Hematopoietic multipotent progenitor cell treated with erythropoietin and hydrocortisone succinate and interleukin-3 and kit ligand, for 8 days (in vitro differentiated cells): ENCODE measurements around the gene VASP.

Experiments
- DNase-seq: peaks from one replicate; pipeline ENCODE4 v3.0.0-alpha.2; 2015

The VASP gene

DNA sequence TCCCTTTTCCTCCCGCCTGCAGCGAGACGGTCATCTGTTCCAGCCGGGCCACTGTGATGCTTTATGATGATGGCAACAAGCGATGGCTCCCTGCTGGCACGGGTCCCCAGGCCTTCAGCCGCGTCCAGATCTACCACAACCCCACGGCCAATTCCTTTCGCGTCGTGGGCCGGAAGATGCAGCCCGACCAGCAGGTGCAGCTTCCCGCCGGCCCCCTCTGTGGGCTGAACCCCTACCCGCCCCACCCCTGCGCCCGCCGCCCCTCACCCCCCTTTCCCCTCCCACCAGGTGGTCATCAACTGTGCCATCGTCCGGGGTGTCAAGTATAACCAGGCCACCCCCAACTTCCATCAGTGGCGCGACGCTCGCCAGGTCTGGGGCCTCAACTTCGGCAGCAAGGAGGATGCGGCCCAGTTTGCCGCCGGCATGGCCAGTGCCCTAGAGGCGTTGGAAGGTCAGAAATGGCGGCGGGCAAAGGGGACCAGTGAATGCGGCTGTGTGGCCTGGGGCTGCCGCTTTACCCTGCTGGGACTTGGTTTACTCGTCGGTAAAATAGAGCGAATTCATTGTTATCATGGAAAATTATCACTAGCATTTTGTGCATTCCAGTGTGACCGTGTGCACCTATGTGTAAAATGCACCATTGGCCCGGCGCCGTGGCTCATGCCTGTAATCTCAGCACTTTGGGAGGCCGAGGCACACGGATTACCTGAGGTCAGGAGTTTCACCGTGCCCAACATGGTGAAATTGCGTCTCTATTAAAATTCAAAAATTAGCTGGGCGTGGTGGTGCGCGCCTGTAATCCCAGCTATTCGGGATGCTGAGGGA, 10.6 kb downstream of the VASP start:
- DNase-seq: no peak

DNA sequence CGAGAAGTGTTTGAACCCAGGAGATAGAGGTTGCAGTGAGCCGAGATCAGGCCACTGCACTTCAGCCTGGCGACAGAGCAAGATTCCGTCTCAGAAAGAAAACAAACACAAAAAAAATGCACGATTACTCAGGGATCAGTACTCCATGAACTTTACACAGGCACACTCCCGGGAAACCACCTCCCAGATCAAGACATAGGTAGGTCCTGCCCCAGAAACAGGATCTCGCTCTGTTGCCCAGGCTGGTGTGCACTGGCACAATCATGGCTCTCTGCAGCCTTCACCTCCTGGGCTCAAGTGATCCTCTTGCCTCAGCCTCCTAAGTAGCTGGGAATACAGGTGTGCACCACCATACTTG, 11.2 kb downstream of the VASP start:
- DNase-seq: no peak

DNA sequence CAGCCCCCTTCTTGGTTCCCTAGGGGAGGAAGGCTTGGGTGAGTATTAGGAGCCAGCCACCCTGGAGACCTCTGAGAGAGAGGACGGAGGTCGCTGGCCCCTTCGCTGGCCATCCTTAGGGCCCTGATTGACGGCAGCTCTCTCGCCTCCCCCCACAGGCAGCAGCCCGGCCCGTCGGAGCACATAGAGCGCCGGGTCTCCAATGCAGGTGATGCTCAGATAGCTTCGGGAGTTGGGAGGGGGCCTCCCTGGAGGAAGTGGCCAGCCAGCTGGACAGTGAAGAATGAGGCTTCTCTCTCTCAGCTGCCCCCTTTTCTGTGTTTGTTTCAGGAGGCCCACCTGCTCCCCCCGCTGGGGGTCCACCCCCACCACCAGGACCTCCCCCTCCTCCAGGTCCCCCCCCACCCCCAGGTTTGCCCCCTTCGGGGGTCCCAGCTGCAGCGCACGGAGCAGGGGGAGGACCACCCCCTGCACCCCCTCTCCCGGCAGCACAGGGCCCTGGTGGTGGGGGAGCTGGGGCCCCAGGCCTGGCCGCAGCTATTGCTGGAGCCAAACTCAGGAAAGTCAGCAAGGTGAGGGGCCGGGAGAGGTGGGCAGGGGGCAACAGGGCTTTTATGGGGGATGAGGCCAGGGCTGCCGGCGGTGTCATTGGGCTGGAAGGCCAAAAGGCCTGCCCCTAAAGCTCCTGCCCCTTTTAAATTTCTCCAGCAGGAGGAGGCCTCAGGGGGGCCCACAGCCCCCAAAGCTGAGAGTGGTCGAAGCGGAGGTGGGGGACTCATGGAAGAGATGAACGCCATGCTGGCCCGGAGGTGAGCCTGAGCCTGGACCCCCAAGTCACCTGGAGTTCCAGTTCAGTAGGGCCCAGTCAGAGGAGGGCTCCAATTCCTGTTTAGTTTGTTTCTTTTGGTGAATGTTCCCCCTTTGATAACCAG, 15.0 kb downstream of the VASP start:
- no peak for DNase-seq

DNA sequence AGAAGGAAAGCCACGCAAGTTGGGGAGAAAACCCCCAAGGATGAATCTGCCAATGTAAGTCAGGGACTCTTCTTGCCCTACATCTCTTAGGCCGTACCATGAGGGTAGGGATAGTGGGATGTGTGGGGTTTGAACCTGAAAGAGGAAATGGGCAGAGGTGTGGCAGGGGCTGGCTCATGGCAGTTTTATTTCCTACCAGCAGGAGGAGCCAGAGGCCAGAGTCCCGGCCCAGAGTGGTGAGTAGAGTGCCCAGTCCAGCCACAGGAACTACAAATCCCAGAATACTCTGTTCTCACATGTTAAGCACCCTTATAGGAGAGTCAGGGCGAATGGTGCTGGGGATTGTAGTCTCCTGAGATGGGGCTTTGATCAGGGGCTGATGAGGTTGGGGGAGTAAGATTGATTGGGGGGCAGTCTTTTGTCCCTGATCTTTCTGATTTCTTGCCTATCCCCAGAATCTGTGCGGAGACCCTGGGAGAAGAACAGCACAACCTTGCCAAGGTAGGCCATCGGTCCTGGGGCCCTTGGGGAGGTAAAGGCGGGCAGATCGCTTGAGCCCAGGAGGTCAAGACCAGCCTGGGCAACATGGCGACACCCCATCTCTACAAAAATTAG, 16.5 kb downstream of the VASP start:
- peak; percentile 92 for DNase-seq

GRCh38 chr19:45524575-45525129, 17.4 kb downstream of the VASP start:
- no peak for DNase-seq

- DNase-seq: peak; percentile 43
These were observed 18.9 kb downstream of the VASP start for GRCh38 chr19:45526143-45526542.

- DNase-seq: no peak
These were observed 19.7 kb downstream of the VASP start for GRCh38 chr19:45526971-45527370.

DNA sequence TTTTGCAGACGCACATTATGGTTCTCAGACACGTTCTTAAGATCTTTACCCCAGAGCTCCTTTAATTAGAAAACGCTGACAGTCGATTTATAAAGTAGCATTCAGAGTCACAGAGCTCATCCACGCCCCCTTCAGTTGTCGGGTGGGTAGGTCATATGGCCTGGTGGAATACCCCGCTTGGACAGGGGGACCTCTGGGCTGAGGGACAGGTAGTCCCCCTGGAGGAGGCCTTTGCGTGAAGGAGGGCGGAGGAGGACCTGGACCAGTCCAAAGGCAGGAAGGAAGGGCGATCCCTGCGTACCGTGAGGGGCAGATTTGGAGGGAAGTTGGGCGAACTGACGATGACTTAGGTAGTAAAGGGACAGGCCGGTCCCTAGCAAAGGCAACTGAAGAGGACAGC, 20.5 kb downstream of the VASP start:
- DNase-seq: no peak

GRCh38 chr19:45528149-45528743, 21.0 kb downstream of the VASP start:
- no peak for DNase-seq

- peak; percentile 44 for DNase-seq
These were observed 21.6 kb downstream of the VASP start for GRCh38 chr19:45528744-45529419.

DNA sequence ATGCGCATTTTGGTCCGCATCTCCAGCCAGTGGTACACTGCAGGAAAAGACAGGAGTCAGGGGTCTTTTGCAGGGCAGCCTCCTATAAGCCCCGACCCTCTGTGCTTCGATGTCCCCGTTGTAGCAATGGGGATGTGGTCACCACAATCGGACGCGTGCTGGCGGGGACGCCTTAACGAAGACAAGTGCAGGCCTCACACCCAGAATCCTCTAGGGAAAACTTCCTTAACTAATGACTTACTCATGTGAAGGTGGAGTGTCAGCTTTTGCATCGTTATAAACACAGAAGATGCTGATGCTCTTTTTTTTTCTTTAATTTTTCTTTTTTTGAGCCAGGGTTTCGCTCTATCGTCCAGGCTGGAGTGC, 22.1 kb downstream of the VASP start:
- no peak for DNase-seq

DNA sequence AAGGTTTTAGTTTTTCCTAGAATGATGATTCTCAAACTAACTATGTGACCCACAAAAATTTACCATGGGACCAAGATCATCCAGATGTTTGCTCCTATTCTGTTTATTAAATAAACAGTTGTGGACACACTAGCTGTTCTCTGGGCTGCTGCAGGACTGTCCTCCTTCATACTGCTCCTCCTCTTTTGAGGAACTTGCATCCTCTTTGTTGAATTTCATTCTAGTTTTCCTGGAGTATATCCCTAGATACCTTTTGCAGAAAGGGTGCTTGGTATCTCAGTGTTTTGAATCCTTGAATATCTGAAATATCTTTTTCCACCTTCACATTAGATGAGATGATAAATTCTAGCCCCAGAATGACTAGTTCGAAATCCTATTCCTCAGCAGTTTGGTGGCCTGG, 24.1 kb downstream of the VASP start:
- DNase-seq: no peak

DNA sequence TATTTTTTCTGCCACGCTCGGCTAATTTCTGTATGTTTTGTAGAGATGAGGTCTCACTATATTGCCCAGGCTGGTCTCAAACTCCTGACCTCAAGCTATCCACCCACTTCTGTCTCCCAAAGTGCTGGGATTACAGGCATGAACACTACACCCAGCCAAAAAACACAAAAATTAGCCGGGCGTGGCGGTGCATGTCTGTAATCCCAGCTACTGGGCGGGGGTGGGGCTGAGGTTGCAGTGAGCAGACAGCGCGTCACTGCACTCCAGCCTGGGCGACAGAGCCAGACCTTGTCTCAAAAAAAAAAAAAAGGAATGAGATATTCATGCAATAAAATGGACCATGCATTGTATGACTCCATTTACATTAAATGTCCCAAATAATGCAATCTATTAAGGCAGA, 32.2 kb downstream of the VASP start:
- no peak for DNase-seq

DNA sequence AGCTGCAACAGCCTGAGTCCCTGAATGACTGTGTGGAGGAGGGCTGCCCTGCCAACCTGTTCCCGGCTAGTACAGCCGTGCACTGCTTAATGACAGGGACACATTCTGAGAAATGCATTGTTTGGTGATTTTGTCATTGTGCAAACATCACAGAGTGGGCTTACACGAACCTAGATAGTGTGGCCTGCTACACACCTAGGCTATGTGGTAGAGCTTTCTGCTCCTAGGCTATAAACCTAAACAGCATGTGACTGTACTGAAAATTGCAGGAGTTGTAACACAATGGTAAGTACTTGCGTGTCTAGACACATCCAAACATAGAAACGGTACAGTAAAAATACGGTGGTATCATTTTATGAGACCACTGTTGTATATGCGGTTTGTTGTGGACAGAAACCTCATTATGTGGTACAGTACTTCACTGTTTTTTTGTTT, 35.0 kb downstream of the VASP start:
- no peak for DNase-seq

GRCh38 chr19:45547211-45547770, 40.0 kb downstream of the VASP start:
- DNase-seq: no peak

- DNase-seq: no peak
These were observed 40.8 kb downstream of the VASP start for GRCh38 chr19:45547965-45548609.

GRCh38 chr19:45553464-45553863, 46.2 kb downstream of the VASP start:
- no peak for DNase-seq

DNA sequence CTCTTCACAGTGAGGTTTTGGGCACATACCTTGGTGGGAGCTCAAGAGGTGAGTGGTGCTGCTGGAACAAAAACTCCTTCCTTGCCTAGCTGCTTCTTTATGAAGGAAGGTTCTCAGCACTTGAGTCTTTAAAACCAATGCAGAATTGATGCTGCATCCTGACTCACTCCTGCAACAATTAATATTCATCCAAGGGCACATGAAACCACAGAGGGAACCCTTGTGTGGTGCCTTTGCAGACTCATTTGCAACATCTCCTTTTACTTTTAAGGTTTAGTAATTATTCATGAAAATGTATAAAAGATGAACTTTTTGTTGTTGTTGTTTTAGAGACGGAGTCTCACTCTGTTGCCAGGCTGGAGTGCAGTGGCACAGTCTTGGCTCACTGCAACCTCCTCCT, 47.2 kb downstream of the VASP start:
- DNase-seq: no peak

- no peak for DNase-seq
These were observed 49.6 kb downstream of the VASP start for GRCh38 chr19:45556835-45557234.

- DNase-seq: peak; percentile 79
These were observed 51.2 kb downstream of the VASP start for GRCh38 chr19:45558399-45558878.

- DNase-seq: no peak
These were observed 52.8 kb downstream of the VASP start for GRCh38 chr19:45560038-45560437.
